Coronary artery (tissue), 2 donors: ENCODE data around the gene RGS9.
A peak's percentile ranks its signal among the peaks of the same experiment; 100 is the strongest.

Experiments
- DNase-seq: peaks from one replicate; pipeline ENCODE4 v3.0.0-alpha.2; 2017; ENCODE audit warnings: low spot score
- H3K27ac ChIP-seq, 2 donors: fragments of 200-600 bp; sonication (generic); one replicate each; pipeline ENCODE4 v1.5.1; 2016 to 2019
- H3K4me3 ChIP-seq: fragments of 200-600 bp; sonication (generic); 2 replicates; pipeline ENCODE4 v1.5.1; 2016; ENCODE audit warnings: mild to moderate bottlenecking, moderate library complexity
- CTCF ChIP-seq: fragments of 200-600 bp; sonication (generic); IDR thresholded peaks from one replicate; pipeline ENCODE4 v1.5.1; 2019; ENCODE audit warnings: antibody characterized with exemption

Gene RGS9

GRCh38 chr17:65123757-65124675 lies 13.2 kb upstream of the RGS9 start:
- peak; percentile 41 for DNase-seq
- peak overlapping the region; percentile 84 to 91 for H3K27ac ChIP-seq
- peak overlapping the region; percentile 80 for H3K4me3 ChIP-seq
- TF ChIP-seq CTCF, result no peak

GRCh38 chr17:65130832-65131231 lies 6.3 kb upstream of the RGS9 start:
- TF ChIP-seq CTCF, result no peak
- DNase-seq, result no peak
- Histone ChIP-seq H3K27ac (no peak overlapping the region), H3K4me3 (no peak overlapping the region)

GRCh38 chr17:65131240-65131639 lies 5.9 kb upstream of the RGS9 start:
- TF ChIP-seq CTCF, result no peak
- no peak overlapping the region for H3K27ac ChIP-seq
- no peak for DNase-seq

GRCh38 chr17:65131946-65132345 lies 5.2 kb upstream of the RGS9 start:
- Histone ChIP-seq H3K4me3 (no peak overlapping the region), H3K27ac (no peak overlapping the region)
- DNase-seq, result no peak
- no peak for TF ChIP-seq CTCF

More at GRCh38 chr17:65131240-65131639, 5.9 kb upstream of the RGS9 start:
- H3K4me3 ChIP-seq, result no peak overlapping the region

- TF ChIP-seq CTCF, result no peak
- no peak overlapping the region for H3K4me3 ChIP-seq
- no peak for DNase-seq
- no peak overlapping the region for H3K27ac ChIP-seq
These were observed 3.1 kb upstream of the RGS9 start for GRCh38 chr17:65134035-65134434.

- Histone ChIP-seq H3K4me3 (no peak overlapping the region), H3K27ac (no peak overlapping the region)
- no peak for TF ChIP-seq CTCF
- DNase-seq, result no peak
These were observed 2.1 kb downstream of the RGS9 start for GRCh38 chr17:65139101-65139764.
